Panc1 (cell line): Measurements from ENCODE around the gene SMAD6. TPM values are rescaled to one million over a fixed set of nuclear protein-coding genes. Genes with fewer than 3 reads are reported as not detected.
A peak's percentile ranks its signal among the peaks of the same experiment; 100 is the strongest.

Source experiments
- ATAC-seq: fragments of 200-7000 bp; cut with Tn5 transposase; 2 replicates; pipeline ENCODE4 v1.9.1; 2020; ENCODE audit warnings: mild to moderate bottlenecking, moderate library complexity
- BruUV-seq: library from RNA; stranded (reverse); fragments of 400-500 nt; replicated peaks from 2 replicates; lab custom pipeline; 2021; lab: Mats Ljungman, UMichigan
- CTCF ChIA-PET: fragments of 300-600 bp; sonication (Branson Sonifier 250); formaldehyde crosslinking; loops from one replicate; lab custom pipeline; 2022; ENCODE audit warnings: antibody characterized with exemption; lab: Charles Lee
- POLR2A ChIA-PET: fragments of 300-600 bp; sonication (Branson Sonifier 250); formaldehyde crosslinking; loops from one replicate; lab custom pipeline; 2022; ENCODE audit warnings: antibody characterized with exemption; lab: Charles Lee
- DNase-seq: peaks from one replicate; pipeline ENCODE4 v3.0.0-alpha.2; 2010; ENCODE audit warnings: low read depth, low spot score
- H3K27ac ChIP-seq: 2 replicates; pipeline ENCODE4 v1.5.1; 2011; ENCODE audit warnings: mild to moderate bottlenecking, low read length, inconsistent platforms
- H3K27me3 ChIP-seq: fragments of 200-500 bp; sonication (Bioruptor generic); 2 replicates; pipeline ENCODE4 v1.6.0; 2014; ENCODE audit warnings: low read length, inconsistent platforms; ENCODE audit not compliant: control insufficient read depth, insufficient read depth
- H3K36me3 ChIP-seq: fragments of 200-500 bp; sonication (Bioruptor generic); 2 replicates; pipeline ENCODE4 v1.5.1; 2014; ENCODE audit warnings: inconsistent platforms, mild to moderate bottlenecking, low read length, moderate library complexity; ENCODE audit not compliant: control insufficient read depth, insufficient read depth
- H3K4me1 ChIP-seq: 2 replicates; pipeline ENCODE4 v1.5.1; 2011; ENCODE audit warnings: inconsistent platforms, mild to moderate bottlenecking, low read length, moderate library complexity; ENCODE audit not compliant: control insufficient read depth, insufficient read depth
- H3K4me3 ChIP-seq, 2 experiments: 2 replicates each; pipeline ENCODE4 v1.5.1; 2011 to 2012; ENCODE audit warnings: low read depth in 2 of 2, low read length in 2 of 2, mild to moderate bottlenecking in 2 of 2, inconsistent platforms in 1 of 2, moderate library complexity in 1 of 2
- H3K9me3 ChIP-seq: fragments of 200-500 bp; sonication (Bioruptor generic); 2 replicates; pipeline ENCODE4 v1.5.1; 2014; ENCODE audit warnings: low read depth, mild to moderate bottlenecking, inconsistent platforms, low read length, moderate library complexity; ENCODE audit not compliant: control insufficient read depth, insufficient read depth
- POLR2AphosphoS5 ChIP-seq: IDR thresholded peaks from 2 replicates; pipeline ENCODE4 v1.6.1; 2012; ENCODE audit warnings: mild to moderate bottlenecking, low read depth, low read length, moderate library complexity
- REST ChIP-seq, 2 experiments: IDR thresholded peaks; 2 replicates each; pipeline ENCODE4 v1.6.1; 2011 to 2012; ENCODE audit warnings: low read depth in 2 of 2, control low read depth in 1 of 2, low read length in 1 of 2, mild to moderate bottlenecking in 1 of 2, moderate library complexity in 1 of 2; ENCODE audit not compliant: insufficient read depth in 1 of 2
- SIN3A ChIP-seq: IDR thresholded peaks from 2 replicates; pipeline ENCODE4 v1.6.1; 2012; ENCODE audit warnings: low read depth, mild to moderate bottlenecking, low read length, moderate library complexity, borderline replicate concordance; ENCODE audit not compliant: insufficient read depth
- TCF7L2 ChIP-seq: IDR thresholded peaks from 2 replicates; pipeline ENCODE4 v1.6.1; 2011; ENCODE audit warnings: mild to moderate bottlenecking, low read depth, low read length, inconsistent platforms
- in situ Hi-C: cut with HindIII; loops from 2 replicates; pipeline ENCODE4 v1.10.0; 2016; ENCODE audit warnings: low sequenced_read_pairs, low pct_unique_long_range_greater_than_20kb
- intact Hi-C: fragments of 100-400 bp; cut with micrococcal nuclease; formaldehyde crosslinking; loops from one replicate; pipeline ENCODE4 v1.10.0; 2022; ENCODE audit not compliant: unreplicated experiment
- total RNA-seq: library from RNA; stranded (reverse); gene quantifications from one replicate; pipeline ENCODE4 v1.2.1, GENCODE V29; 2021; ENCODE audit not compliant: unreplicated experiment
- TF ChIP-seq, protein P1 (sequence below): fragments of 450-650 bp; IDR thresholded peaks from 2 replicates; pipeline ENCODE4 v1.5.1; 2017; ENCODE audit warnings: mild to moderate bottlenecking

Gene SMAD6
- total RNA-seq, 1 experiment from 2014 or later: 45.9 TPM

DNA sequence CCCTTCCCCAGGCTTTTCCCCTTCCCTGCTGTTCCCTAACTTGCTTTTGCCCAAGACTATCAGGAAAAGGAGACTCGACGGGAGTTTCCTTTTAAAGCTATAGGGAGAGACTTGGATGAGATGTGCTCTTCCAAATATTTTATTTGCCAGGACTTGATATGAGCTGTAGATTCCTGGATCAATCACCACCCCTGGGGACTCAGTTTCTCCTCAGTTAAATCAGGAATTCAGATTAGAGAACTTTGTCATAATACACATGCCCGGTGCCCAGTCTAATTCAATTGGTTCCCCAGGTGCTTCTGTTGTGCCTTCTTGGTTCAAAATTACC, 46.6 kb downstream of the SMAD6 start:
- no peak overlapping the region for H3K4me3 ChIP-seq
- no peaks in the 10 kb centered on the region for H3K27me3 ChIP-seq
- BruUV-seq: no TSS peak
- H3K4me1 ChIP-seq: peaks cover 90% of the 10 kb centered on the region
- intact Hi-C loops (no loop called here), in situ Hi-C loops (no loop called here)
- no peaks in the 10 kb centered on the region for H3K36me3 ChIP-seq
- peak overlapping the region; percentile 91 for H3K27ac ChIP-seq
- CTCF ChIA-PET: interaction anchor here (0.7 kb wide), 1 partner anchor 29 kb away, joined by 4 read pairs; no protein-coding TSS in a partner anchor
- POLR2A ChIA-PET: interaction anchor here (0.7 to 1.1 kb wide), 3 partner anchors 13 to 23 kb away, joined by 3 to 8 read pairs (median 3); no protein-coding TSS in a partner anchor
- ATAC-seq (no peak; the same call in 1 of the 2 replicates), DNase-seq (no peak)
- H3K9me3 ChIP-seq: no peaks in the 10 kb centered on the region
- TF ChIP-seq, protein P1, sequence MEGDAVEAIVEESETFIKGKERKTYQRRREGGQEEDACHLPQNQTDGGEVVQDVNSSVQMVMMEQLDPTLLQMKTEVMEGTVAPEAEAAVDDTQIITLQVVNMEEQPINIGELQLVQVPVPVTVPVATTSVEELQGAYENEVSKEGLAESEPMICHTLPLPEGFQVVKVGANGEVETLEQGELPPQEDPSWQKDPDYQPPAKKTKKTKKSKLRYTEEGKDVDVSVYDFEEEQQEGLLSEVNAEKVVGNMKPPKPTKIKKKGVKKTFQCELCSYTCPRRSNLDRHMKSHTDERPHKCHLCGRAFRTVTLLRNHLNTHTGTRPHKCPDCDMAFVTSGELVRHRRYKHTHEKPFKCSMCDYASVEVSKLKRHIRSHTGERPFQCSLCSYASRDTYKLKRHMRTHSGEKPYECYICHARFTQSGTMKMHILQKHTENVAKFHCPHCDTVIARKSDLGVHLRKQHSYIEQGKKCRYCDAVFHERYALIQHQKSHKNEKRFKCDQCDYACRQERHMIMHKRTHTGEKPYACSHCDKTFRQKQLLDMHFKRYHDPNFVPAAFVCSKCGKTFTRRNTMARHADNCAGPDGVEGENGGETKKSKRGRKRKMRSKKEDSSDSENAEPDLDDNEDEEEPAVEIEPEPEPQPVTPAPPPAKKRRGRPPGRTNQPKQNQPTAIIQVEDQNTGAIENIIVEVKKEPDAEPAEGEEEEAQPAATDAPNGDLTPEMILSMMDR: no peak
- TF ChIP-seq POLR2AphosphoS5: no peak
- TF ChIP-seq REST (IDR thresholded peaks at IDR 0.05; ENCODE audit: insufficient read depth in 1 of 2, low read depth in 2 of 2, low read length in 1 of 2): no peak
- TF ChIP-seq TCF7L2: no peak; the same call in none of the 2 replicates
- TF ChIP-seq SIN3A: no peak

DNA sequence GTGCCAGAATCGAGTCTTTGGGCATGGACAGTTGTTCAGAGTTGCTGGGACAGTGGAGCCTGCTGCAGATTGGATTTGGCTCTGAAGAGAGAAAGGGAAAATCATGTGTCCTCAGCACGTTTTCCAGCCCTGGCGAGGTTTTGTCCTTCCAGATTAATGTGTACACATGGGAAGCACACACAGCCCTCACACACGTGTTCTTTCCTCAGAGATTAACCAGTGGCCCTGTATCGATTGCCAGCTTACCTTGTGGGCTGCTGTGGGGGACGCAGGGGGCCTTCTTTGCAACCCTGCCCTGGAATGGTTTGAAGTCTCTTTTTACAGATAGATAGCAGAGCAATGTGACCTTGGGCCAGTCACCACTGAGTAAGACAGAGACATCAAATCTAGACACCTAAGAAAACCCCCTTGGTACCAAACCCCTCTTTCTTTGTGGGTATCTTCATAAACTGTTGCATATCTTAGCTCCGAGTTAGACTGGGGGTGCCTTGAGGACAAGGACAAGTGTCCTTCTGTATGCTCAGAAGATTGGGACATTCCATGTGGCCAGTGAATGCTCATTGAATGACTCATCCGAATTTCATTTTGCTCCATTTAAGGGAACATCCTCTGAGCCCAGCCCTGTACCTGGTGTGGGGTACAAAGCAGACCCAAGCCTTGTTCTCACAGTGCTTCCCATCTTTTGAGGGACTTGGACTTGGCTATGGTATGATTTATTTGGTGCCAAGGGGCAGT, 48.0 kb downstream of the SMAD6 start:
- ChIA-PET POLR2A (no interaction called here), CTCF (no interaction called here)
- H3K9me3 ChIP-seq: peaks cover 6% of the 10 kb centered on the region; the same call in 1 of the 2 replicates
- in situ Hi-C loops (no loop called here), intact Hi-C loops (no loop called here)
- no peak for TF ChIP-seq REST (IDR thresholded peaks at IDR 0.05; ENCODE audit: insufficient read depth in 1 of 2, low read depth in 2 of 2, low read length in 1 of 2)
- TF ChIP-seq SIN3A: no peak
- TF ChIP-seq TCF7L2: no peak
- TF ChIP-seq POLR2AphosphoS5: no peak
- ATAC-seq (peak; percentile 45), DNase-seq (no peak)
- no peaks in the 10 kb centered on the region for H3K36me3 ChIP-seq
- BruUV-seq: no TSS peak
- no peaks in the 10 kb centered on the region for H3K27me3 ChIP-seq
- peaks cover 79% of the 10 kb centered on the region for H3K4me1 ChIP-seq
- no peak overlapping the region for H3K4me3 ChIP-seq
- peak overlapping the region; percentile 91 for H3K27ac ChIP-seq
